Activated CD4-positive, alpha-beta T cell treated with anti-CD3 and anti-CD28 coated beads, Interleukin-2, amount 50 U/mL, for 1 hour (primary cell): ENCODE measurements around the gene SNX21.
"Not testable (repeated sequence)": the region's sequence is repeated elsewhere in the genome, so short reads cannot be mapped to it uniquely, and the experiment has no call there.

Experiments
- DNase-seq: peaks from one replicate; pipeline ENCODE4 v3.0.0-alpha.2; 2020

The SNX21 gene

DNA sequence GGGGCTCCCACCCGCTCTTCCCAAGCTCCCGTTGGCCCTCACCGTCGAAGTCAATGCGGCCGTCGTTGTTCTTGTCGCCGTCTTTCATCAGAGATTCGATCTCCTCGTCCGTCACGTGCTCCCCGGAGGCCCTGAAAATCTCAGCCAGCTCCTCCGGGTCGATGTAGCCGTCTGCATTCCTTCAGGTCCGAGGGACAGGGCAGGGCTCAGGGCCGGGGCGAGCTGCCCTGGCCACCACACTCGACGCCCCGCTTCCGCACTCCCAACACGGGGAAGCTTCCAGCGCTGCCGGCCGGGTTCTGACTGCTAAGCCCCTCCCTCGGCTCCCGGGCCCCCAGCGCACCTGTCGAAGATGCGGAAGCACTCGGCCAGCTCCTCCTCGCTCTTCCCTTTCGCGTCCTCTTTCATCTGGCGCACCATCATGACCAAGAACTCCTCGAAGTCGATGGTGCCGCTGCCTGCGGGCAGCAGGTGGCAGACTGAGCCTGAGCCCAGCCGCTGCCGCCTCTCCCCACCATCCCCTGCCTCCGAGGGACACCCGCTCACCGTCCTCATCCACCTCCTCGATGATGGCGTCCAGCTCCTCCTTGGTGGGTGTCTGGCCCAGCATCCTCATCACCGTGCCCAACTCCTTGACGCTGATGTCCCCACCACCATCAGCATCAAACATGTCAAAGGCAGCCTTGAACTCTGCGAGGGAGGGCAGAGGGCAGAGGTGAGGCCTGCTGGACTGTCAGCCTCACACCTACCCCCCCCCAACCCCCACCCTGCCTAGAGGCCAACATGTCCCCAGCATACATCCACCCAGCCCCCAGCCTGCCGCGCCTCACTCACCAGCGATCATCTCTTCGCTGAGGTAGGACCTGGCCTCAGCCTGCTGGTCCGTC is 9.4 kb upstream of the SNX21 start:
- peak; percentile 46 for DNase-seq

DNA sequence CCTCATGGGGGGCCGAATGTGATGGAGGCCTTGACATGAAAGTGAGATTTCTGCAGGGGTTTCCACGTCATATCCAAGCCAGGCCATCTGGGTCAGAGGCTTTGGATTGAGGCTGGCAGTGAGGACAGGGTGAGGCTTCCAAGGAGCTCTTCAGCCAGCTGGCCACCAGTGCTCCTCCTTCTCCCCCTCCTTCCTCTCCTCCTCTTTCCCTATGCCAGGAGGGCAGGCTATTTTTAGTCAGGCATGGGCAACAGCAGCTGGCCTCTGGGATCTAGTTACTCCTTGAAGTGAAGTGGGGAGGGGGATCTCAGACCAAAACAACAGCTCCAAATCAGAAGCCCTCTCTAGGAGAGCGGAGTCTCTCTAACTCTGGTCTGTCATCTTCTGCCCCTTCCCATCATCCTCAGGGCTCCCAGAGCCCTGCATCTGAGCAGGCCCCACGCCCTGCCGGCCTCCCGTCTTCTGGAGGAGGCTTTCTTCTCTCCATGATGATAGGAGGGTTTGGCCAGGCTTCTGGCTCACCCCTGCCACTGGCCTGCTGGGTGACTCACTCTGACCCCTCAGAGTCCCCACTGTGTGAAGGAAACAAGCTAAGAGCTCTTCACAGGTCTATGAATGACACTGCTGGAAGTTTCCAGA is 7.1 kb upstream of the SNX21 start:
- DNase-seq: no peak

DNA sequence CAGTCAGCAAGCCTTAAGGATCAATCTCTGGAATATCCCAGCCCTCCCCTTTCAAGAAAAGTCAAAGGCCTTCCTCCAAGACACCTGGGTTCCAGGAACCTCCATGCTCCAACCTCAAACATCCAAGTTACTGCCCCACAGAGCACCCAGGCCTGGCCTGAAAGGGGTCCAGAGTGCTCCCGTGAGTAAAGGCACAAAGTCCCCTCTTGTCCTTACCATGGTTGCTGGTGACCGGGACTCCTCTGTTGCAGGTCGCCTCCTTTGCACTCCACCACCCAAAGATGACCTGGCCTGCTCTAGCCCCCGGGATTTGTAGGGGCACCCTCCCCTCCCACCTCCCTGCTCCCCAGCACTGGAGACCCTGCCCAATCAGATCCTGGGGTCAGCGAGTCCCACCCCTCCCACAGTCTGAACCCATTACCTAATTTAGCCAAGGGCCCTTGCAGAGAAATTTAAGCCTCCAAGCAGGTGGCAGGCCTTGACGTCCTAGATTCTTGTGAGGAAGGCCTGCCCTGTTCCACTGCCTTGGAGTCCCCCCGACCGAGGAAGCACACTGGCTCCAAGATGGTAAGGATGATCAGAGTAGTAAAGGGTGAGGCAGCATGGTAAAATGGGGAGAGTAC is 6.5 kb upstream of the SNX21 start, which contains the start of gene TNNC2:
Gene TNNC2 (minus strand): TSS at position 283 of the 623 bp plus-strand sequence. CDS start 64 bp downstream, at position 219.
- DNase-seq: no peak

DNA sequence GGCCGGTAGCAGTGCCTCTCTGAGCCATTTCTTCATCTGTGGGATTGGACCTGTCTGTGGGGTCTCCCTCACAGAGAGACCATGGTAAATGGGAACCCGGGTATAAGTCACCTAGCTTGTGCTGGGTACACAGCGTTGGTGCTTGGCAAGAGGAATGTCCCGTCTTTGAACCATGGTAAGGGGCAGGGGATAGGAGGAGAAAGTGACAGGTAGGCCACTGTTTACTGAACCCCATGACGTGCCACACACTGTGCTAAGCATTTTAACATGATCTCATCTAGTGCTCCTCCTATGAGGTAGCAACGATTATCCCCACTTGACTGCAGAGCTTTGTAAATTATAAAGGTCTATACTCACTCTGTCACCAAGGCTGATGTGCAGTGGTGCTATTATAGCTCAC is 5.9 kb upstream of the SNX21 start:
- no peak for DNase-seq

DNA sequence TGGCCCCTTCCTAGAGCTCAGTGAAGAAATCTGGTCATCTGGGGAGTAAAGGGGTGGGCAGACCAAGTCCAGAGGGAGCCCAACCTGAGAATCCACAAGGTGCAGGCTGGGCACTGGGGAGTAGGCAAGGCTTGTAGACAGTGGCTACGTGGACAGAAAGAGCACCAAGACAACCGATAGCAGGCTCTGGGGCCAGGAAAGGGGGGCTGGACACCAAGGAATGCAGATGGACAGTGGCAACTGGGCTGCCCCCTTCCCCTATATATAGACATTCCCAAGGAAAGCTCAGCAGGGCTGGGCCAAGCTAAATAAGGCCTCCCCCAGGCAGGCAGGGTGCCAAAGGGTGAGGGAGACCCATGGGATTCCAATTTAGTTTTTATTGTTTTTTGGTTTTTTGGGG is 5.0 kb upstream of the SNX21 start:
- no peak for DNase-seq

DNA sequence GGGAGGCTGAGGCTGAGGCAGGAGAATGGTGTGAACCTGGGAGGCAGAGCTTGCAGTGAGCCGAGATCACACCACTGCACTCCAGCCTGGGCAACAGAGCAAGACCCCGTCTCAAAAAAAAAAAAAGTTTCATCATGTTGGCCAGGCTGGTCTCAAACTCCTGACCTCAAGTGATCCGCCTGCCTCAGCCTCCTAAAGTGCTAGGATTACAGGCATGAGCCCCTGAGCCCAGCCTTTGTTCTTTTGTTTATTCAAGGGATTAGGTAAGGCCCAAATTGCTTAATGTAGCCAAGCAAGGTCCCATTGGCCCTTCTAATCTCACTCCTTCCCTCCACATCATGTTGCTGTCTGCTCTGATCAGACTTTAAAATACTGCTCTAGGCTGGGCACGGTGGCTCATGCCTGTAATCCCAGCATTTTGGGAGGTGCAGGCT is 3.9 kb upstream of the SNX21 start:
- not testable (repeated sequence) for DNase-seq

DNA sequence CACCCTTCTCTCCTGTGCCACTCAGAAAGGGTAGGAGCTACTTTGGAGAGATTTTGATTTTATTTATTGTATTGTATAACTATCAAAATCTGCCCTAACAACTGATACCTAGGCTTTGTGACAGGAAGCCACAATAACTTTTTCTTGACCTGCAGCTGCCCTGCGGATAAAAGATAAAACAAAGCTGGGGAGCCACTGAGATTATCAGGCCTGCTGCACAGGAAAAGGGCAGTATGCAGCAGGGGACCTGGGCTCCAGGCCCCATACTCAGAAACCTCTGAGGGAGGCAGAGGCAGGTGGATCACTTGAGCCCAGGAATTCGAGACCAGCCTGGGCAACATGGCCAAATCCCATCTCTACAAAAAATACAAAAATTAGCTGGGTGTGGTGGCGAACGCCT is 980 bp upstream of the SNX21 start:
- DNase-seq: no peak

DNA sequence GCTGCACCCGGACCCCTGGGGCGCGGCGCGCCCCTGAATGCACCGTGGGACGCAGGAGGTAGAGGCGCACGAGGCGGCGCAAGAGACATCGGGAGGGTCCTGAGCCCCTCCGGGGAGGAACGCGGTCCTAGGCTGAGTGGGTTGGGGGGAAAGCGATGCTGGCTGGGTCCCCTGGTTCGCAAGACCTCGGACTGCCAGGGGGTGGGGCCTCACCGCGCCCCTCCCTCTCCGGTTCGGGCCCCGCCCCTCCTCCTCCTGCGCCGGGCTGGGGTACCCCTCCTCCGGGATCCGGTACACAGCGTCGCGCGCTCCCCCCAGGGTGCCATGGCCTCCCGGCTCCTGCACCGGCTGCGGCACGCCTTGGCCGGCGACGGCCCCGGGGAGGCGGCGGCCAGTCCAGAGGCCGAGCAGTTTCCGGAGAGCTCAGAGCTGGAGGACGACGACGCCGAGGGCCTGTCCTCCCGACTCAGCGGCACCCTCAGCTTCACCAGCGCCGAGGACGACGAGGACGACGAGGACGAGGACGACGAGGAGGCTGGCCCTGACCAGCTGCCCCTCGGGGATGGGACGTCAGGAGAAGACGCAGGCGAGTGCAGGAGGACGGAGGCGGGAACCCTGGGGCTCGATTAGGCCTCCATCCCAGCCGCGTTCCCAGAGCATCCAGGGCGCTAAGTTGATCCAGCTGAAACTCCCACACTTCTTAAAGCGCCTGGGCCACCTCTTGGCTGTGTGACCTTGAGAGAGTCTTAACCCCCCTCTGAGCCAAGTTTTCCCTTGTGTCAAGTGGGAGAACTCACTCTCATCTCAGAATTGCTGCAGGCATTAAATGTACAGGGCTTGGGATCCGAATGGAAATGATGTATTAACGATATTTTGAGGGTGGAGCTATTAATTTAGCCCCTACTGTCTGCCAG is 541 bp downstream of the SNX21 start:
- peak; percentile 32 for DNase-seq

DNA sequence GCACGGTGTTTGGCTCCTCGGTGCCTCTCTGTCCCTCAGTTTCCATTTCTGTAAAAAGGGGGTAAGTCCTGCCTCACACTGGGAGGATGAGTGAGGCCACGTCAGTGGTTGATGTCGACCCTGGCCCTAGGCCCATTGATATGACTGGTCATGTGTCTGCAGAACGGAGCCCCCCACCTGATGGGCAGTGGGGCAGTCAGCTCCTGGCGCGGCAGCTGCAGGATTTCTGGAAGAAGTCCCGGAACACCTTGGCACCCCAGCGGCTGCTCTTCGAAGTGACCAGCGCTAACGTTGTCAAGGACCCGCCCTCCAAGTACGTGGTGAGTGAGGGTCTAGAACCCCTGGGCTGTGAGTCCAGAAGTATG is 1.2 kb downstream of the SNX21 start:
- DNase-seq: no peak

DNA sequence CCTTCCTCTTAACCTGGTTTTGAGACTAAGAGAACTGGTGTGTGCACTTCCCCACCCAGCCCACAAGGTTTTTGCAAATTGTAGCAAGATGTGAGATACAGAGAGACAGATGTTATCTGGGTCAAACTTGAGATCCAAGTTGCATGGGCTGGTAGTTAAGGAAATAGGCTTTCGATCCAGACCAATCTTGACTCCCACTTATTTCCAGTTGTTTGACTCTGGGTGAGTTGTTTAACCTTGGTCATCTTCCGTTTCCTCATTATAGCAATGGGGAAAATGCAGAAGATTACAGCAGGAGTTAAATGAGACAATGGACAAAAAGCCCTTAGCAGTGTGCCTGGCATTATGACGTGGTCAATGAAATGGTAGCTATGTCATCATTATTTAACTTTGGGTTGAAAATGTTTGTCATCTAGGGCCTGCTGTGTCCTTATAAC is 1.7 kb downstream of the SNX21 start:
- DNase-seq: no peak

DNA sequence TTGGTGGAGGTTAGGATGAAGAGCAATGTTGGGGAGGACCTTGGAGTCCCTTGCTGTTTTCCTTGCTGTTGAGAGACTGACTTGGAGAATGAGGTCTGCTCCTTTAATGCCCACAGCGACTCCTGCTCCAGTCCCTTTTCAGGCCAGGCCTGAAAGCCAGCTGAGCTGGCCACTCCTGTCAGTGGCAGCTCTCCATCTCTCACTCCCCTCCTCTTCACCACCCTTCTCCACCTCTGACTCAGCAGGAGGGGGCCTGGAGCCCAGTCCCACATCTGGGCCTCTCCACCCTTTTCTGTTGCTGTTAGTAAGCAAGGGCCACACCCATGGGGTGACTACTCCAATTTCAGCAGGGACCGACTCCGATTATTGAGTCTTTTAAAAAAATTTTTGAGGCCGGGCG is 2.2 kb downstream of the SNX21 start:
- no peak for DNase-seq

DNA sequence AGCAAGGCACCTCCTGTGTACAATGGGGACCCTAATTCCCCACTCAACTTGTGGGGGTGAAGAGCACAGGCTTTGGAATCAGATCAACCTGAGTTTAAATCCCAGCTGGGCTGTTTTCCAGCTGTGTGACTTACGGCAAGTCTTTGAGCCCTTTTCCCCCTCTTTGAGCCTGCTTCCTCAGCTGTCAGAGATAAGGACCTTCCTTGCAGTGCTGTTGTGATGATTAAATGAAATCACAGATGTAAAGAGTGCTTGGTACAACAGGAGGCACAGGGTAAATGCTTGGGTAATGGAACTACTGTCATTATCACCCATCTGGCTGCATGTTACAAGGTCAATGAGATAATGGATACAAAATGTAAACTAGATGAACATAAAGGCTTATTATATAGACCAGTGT is 3.2 kb downstream of the SNX21 start:
- DNase-seq: no peak

DNA sequence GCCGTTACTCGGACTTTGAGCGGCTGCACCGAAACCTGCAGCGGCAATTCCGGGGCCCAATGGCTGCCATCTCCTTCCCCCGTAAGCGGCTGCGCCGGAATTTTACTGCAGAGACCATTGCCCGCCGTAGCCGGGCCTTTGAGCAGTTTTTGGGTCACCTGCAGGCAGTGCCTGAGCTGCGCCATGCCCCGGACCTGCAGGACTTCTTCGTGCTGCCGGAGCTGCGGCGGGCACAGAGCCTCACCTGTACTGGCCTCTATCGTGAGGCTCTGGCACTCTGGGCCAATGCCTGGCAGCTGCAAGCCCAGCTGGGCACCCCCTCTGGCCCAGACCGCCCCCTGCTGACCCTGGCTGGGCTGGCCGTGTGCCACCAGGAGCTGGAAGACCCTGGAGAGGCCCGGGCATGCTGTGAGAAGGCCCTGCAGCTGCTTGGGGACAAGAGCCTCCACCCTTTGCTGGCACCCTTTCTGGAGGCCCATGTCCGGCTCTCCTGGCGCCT is 7.2 kb downstream of the SNX21 start:
- DNase-seq: no peak

DNA sequence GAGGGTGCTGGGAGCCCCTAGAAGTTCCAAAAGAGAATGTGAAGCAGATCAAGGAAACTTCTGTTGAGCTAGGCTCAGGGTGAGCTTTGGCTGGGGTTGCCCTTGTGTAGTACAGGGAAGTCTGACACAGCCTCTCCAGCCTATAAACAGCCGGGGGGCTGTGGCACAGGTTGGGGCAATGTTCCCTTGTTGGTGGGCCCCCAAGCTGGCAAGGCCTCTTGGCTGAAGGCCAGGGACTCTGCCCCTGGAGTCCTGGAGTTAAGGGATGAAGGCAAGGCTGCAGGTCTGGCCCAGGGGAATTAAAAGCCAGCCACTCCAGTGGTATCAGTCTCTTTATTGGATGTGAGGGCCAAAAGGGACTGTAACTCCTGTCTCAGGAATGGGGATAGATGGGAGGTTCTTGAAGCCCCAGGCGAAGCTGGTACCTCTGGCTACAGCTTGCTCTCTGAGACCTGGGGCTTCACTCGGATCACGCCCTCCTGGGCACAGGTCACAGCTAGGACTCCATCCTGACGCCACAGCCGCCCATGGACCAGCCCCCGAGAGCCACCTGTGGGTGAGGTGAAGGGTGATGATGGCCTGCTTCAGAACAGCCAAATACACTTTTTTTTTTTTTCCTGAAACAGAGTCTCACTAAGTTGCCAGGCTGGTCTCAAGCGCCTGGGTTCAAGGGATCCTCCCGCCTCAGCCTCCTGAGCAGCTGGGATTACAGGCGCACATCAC is 8.0 kb downstream of the SNX21 start:
- DNase-seq: no peak

DNA sequence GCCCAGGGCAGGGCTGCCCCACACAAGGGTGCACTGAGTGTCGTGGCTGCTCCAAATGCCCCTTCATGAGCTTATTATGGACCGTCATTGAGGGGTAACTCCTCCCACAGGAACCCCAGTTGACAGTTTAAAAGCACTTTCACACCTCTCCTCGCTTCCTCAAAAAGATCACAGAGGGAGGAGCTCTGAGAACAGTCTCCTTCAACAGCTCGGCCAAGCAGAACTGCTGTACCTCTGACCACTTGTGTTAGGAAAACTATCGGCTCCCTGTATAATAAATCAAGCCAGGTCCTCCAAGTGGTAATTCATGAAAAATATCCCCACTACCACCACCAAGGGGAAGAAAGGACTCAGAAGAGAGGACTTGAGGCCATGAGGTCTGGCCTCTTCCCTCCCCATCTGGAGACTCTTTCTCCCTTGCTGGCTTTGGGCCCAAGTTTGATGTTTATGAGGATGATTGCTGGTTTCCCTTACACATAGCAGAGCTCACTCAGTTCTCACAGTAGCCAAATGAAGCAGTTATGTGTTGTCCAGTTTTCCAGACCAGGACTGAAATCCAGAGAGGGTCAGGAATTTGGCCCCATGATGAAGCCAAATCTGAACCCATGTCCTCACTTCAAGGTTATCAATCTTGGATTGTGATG is 8.7 kb downstream of the SNX21 start:
- no peak for DNase-seq

DNA sequence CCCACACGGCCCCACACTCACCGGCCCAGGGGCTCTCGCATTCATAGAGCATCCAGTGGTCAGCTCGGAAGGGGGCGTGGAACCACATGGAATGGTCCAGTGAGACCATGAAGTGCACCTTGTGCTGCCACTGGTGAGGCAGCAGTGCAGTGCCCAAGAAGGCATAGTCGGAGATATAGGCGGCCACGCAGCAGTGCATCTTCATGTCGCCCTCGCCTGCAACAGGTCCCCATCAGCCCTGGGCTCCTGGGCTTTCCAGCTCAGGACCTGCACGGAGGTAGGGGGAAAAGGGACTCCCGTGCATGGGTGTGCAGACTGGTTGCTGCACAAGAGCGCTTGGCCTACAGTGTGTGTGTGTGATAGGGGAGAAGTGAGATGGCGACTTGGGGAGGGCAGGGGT is 9.9 kb downstream of the SNX21 start:
- DNase-seq: no peak

DNA sequence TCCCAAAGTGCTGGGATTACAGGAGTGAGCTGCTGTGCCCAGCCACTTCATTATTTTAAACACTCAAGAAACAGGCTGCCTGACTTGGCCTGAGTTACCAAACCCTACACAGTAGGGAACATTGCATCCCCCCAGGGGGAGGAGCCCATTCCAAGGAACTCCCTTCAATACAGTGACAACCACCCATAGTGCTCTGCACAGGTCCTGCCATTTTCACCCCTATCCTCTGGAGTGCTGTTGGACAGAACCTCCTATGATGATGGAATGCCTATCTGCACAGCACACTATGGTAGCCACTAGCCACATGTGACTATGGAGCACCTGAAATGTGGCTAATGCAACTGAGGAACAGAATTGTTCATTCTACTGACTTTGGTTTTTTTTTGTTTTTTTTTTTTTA is 11.9 kb downstream of the SNX21 start:
- DNase-seq: no peak

DNA sequence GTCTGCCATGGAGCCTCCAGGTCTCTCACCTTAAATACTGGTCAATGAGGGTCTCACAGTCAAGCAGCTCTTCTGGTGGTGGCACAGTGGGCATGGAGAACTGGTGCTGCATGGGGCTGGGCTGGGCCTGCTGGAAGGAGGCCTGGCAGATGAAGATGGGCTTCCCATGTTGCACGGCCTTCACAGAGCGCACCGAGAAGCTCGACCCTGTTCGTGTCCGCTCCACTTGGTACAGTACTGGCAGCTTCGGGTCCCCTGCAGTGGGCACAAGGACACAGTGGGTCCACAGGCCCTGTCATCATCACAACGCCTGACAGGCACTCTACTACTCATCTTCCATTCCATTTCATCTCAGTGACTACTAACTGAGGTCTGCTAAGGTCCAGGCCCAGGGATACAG is 14.8 kb downstream of the SNX21 start:
- DNase-seq: no peak

DNA sequence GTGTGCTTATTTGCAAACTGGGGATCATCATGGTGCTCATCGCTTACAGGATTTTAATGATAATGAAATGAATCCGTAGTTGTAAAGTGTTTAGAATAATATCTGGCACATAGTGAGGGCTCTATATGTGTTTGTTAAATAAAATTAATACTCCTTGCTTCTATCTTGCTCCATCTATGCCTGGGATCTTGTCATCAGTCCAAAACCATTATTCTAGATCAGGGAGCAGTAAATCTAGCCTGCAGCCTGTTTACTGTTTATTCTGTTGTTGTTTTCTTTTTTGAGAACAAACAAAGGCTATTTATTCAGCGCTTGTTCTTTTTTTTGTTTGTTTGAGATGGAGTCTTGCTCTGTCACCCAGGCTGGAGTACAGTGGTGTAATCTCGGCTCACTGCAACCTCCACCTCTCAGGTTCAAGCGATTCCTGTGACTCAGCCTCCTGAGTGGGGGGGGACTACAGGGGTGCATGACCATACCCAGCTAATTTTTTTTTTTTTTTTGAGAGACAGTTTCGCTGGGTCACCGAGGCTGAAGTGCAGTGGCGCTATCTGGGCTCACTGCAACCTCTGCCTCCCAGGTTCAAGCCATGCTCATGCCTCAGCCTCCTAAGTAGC is 15.5 kb downstream of the SNX21 start:
- no peak for DNase-seq

DNA sequence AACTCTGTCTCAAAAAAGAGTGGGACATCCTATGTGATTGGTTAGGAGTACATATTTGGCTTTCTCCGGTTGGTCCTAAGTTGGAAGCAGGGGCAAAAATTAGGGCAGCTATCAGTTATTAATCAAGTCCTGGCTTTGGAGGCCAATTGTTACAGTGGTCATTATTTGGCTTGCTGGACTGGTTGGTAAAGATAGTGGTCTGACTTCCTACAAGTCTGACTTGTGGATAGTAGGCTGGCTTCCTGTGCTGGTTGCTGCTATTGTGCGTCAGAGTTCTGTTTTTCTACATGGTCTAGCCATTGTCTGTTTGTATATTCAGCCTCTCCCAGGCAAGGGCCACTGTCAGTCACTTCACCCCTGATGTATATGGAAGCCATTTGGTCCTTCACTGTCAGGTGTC is 16.6 kb downstream of the SNX21 start:
- no peak for DNase-seq

DNA sequence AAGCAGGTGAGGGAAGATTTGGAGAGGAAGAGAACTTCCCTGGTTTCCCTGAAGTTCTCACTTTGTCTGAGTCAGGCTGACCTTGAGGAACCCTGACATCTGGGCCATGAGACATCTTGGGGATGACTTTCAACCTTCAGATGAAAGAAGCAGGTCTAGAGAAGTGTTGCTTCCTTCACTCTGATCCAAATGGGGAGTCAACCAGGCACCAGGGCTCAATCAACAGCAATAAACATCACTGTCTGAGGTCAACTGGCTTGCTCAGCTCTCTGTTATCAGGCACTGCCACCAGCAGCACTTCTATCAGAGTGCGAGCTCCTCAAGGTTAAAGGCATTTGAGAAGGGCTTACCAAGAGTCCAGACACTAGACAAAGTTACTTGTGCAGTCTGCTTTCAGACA is 17.3 kb downstream of the SNX21 start:
- no peak for DNase-seq
